Activated CD8-positive, alpha-beta memory T cell treated with anti-CD3 and anti-CD28 coated beads, Interleukin-2, amount 50 U/mL, for 1 hour (primary cell): Measurements from ENCODE around the gene CIRBP.
A peak's percentile ranks its signal among the peaks of the same experiment; 100 is the strongest.
"Not testable (repeated sequence)": the region's sequence is repeated elsewhere in the genome, so short reads cannot be mapped to it uniquely, and the experiment has no call there.

Experiments used
- DNase-seq: peaks from one replicate; pipeline ENCODE4 v3.0.0-alpha.2; 2020; ENCODE audit errors: extremely low read depth

The CIRBP gene

DNA sequence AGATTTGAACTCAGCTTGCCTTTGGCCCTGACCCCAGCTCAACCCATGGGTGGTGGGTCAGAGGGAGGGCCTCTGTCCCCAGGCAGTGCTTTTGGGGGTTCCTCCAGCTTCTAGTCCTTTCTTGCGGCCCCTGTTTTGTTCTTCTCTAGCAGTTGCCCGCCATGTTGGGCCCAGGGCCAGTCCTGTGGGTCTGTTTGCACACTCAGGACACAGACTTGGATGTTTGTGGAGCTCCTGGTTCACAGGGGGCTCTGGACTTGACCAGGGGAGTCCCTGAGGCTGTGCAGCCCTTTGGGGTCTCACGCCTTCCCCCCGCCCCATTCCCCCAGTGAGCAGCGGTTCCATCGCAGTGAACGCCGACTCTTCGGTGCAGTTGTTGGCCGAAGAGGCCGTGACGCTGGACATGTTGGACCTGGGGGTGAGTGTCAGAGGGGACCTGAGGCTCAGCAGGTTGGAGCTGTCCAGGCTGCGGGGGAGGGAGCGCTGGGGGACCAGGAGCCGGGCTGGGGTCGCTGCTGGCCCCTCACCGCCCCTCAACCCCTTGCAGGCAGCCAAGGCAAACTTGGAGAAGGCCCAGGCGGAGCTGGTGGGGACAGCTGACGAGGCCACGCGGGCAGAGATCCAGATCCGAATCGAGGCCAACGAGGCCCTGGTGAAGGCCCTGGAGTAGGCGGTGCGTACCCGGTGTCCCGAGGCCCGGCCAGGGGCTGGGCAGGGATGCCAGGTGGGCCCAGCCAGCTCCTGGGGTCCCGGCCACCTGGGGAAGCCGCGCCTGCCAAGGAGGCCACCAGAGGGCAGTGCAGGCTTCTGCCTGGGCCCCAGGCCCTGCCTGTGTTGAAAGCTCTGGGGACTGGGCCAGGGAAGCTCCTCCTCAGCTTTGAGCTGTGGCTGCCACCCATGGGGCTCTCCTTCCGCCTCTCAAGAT lies 25.1 kb upstream of the CIRBP start:
- DNase-seq = peak; percentile 80

DNA sequence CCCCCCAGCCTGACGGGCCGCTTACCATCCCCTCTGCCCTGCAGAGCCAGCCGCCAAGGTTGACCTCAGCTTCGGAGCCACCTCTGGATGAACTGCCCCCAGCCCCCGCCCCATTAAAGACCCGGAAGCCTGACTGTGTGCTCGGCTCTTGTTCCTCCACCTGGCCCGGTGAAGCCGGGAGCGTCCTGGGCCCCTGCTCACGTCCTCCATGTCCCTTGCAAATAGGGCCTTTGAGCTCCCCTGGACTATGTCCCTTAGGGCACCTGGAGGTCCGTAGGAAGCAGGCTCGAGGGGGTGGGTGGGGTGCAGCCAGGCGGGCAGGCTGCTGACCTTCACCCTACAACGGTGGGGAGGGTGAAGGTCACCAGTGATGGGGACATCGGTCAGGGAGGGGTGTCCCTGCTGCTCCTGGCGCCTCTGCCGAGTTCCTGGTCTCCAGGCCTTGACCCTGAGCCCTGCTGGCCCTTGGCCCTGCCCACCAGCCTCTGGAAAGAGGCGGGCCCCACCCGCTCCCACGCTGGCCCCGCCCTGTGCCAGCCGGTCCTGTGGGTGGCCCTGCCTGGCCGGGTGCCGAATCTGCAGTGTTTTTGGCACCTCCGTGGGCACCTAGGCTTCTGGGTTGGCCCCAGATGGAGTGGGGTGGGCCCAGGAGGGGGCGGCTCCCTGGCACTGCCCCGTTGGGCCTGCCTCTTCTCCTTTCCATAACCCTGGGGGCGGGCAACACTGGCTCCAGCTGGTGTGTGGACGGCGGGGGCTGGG lies 24.3 kb upstream of the CIRBP start:
- DNase-seq = no peak

DNA sequence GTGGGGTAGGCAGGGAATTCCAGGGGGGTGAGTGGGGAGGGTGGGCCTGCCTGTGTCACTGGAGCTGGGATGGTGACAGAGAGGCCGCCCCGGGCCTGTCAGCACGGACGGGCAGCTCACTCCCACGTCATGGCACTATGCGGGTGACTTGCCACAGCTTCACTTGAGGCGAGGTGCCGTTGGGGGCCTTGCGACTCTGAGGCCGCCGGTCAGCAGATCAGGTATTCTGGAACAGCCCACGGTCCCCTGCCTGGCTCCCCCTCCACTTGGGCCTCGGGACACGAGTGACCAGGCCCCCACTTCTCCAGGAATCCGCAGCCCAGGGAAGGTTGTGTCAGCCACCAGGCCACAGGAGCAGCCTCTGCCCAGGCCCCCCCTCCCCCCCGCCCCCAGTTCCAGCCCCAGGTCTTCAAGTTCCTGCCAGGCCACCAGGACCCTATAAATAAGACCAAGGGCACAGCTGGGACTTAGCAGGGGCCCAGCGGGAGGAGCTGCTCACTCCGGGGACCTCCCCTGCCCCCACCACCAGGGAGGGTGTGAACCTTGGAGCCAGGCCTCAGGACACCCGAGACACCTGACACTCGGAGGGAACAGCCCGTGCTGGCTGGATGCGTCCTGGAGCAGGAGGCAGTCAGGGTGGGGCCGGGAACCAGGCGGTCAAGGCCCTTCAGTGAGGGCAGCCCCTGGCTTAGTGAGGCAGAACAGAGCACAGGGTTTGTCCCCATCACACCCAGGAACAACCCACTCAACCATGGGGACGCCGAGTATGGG lies 23.5 kb upstream of the CIRBP start:
- no peak for DNase-seq

DNA sequence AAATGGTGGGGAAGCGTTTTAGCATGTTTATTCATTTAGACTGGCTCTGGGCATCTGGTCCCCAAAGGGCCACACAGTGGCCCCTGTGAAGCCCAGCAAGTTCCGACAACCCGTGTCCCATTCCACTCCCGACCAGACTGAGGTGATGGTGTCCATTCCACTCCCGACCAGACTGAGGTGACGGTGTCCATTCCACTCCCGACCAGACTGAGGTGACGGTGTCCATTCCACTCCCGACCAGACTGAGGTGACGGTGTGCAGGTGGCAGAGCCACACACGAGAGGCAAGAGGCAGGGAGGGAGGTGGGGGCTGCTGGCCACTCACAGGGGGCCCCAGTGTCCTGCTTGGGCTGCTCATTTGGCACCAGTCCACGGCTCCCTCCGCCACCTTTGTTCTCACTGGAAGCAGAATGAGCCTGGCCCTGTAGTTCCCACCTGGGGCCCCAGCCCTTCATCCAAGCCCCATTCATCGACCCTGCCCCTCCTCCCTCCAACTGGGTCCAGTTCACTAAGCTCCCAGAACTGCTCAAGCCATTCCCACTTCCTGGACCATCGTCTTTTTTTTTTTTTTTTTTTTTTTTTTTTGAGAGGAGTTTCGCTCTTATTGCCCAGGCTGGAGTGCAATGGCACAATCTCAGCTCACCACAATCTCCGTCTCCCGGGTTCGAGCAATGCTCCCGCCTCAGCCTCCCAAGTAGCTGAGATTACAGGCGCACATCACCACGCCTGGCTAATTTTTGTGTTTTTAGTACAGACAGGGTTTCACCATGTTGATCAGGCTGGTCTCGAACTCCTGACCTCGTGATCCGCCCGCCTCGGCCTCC lies 22.7 kb upstream of the CIRBP start:
- not testable (repeated sequence) for DNase-seq

DNA sequence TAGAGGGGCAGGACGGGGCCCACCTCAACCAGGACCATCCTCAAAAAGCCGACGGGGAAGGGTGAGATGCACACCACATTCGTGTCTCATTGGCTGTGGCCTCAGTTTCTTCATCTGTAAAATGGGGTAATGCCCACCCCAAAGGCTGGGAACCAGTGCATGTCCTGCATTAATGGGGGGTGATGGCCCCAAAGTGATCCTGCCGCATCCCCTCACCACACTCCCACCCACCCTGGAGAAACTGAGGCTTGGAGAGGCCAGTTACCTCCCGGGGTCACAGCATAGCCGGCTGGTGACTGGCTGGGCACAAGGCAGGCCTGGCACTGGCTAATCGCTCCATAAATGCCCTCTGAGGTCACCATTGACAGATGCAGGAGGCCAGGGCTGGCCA lies 21.4 kb upstream of the CIRBP start:
- no peak for DNase-seq

DNA sequence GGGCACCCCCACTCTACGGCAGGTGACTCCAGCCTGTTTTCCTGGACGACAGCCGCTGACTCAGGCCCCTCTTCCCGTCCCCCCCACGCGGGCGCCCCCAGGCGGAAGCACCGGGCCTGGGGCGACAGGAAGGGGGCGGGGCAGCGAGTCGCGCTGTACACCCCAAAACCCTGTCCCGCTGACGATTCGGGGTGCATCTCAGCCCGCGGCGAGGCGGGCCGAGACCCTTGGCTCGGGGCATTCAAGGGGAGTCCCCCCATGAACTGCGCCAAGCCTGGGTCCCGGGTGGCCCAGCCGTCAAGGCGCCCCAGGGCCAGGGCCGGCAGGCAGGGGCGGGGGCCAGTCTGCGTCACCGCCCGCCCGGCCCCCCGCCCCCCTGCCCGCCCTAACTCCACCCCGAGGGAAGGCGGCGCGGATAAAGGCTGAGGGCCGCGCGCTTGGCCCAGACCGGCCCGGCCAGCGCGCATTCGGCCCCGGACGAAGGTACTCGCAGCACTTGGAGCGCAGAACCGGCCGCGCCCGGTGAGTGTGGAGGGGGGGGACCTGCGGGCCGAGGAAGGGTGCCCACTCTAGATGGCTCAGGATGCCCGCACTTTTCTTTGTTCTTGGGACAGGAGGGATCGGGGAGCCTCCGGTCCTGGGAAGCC lies 20.9 kb upstream of the CIRBP start, which contains the start of gene MIDN:
Gene MIDN (plus strand): TSS at position 445 of the 647 bp plus-strand sequence. CDS start 1,714 bp downstream, outside the sequence.
- no peak for DNase-seq

DNA sequence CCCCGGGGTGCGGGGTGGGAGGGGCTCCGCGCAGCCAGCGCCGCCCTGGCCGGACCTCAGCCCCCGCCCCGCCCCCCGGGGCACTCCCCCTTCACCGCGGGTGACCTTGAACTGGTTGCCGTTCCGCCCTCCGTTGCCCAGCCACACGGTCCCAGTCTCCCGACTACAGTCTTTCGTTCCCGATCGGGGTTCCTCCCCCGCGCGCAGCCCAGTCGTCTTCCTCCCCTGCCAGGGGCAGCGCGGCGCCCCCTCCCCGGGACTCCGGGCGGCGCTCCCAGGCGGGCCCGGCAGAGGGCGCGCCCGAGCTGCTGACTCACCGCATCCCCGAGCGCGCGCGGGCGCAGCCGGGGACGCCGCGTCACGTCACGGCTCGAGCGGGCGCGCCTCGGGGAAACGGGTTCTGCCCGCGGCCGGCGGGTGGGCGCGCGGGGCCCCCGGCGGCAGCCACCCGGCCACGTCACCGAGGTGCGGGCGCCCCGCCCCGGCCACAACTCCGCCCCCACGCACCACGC lies 20.3 kb upstream of the CIRBP start:
- no peak for DNase-seq

DNA sequence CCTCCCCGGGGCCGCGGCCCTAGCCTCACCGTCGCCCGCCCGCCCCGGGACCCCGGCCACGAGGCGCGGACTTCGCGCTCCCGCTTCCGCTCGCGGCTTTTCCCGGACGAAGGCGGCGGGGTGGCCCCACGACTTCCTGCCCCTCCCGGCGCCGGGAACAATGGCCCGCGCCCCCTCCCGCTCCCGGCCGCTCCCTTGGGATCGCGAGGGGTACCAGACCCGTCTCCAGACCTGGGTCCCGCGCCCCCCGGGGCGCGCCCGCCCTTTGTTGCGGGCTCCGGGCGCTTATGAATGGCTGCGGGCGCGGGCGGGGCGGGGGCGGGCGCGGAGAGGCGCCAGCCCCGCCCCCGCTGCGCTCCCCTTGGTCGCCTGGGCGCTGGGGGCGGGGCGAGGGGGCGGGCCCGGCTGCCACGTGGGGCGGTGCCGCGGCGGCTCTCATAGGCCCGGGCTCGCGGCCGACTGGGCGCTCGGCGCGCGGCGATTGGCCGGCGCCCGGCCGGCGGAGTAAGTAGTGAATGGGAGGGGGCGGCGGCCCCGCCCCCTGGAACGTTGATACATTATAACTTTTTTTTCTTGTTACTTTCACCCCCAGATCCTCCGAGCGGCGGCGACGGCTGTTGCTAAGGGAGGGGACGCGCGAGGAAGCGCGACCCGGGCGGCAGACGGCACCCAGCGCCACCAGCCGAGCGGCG lies 19.7 kb upstream of the CIRBP start:
- no peak for DNase-seq

DNA sequence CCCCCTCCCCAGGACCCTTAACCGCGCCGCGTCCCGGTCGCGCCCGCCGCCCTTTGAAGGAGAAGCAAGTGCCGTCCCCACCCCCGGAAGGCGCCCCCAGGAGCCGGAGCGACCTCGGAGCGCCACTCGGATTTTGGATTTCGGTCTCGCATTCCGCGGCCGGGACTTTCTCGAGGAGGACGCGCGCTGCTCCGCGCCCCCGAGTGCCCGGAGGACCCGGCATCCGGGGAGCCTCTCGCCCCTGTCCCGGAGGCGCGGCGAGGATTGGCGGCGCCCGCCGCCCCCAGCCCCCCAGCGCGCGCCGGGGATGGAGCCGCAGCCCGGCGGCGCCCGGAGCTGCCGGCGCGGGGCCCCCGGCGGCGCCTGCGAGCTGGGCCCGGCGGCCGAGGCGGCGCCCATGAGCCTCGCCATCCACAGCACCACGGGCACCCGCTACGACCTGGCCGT lies 19.1 kb upstream of the CIRBP start:
- no peak for DNase-seq

DNA sequence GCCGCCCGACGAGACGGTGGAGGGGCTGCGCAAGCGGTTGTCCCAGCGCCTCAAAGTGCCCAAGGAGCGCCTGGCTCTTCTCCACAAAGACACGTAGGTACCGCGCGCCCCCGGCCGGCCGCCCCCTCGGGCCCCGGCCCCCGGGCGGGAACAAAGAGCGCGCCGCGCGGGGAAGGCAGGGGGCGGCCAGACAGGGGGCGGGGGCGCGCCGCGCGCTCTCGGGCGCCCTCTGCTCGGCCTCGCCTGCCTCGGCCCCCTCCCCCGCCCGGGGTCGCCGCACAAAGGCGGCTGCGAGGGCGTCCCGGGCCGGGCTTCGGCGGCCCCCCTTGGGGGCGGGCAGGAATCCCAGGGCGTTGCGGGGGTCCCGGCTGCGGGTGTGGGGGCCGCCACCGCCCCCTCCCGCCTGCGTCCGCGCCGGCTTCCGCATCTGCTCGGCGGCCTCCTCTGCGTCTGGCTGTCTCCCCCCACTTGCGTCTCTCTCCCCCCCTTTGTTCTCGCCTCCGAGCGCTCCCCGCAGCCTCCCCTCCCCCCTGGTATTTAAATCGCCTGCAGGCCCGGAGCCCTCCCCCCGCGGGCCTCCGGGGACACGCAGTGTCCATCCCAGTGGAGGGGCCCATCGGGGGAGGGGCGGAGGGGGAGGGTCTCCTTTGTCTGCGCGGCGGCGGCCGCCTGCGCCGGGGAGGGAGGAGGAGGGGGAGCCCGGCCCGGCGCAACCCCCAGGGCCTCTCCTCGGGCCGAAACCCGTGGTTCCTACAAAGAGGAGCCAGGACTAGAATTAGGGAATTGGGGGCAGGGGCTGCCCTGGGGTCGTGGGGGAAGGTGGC lies 18.5 kb upstream of the CIRBP start:
- DNase-seq = no peak

DNA sequence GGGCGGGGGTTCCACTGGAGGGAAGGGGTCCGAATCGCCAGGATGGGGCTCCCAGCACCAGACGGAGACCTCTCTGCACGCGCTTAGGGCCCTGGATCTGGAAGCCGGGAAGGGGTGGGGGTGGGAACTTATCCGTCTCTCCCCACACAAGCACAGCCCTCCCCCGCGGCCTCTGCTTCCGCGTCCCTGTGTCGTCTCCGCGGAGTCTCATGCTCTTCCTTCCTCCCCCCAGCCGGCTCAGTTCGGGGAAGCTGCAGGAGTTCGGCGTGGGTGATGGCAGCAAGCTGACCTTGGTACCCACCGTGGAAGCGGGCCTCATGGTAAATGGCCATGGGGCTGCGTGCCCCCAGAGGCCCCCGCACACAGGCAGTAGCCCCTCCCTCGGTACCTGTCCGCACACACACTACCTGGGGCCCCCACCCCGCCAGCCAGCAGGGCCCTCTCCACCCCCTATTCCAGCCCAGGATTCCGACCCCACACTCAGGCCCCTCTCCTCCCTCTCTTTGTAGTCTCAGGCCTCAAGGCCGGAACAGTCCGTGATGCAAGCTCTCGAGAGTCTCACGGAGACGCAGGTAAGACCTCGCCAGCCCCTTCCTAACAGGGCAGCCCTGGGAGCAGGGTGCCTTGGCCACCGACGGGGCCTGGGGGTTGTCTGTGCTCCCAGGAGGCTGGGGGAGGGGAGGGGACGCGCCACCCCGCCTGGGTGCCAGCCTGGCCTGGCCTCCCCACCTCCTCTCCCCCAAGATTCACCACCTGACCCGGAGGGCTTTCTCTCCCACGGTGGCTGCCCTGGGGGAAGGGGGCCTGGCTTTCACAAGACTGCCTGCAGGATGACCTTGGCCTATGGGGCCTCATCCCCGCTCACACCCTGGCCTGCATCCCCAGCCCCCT lies 17.6 kb upstream of the CIRBP start:
- no peak for DNase-seq

DNA sequence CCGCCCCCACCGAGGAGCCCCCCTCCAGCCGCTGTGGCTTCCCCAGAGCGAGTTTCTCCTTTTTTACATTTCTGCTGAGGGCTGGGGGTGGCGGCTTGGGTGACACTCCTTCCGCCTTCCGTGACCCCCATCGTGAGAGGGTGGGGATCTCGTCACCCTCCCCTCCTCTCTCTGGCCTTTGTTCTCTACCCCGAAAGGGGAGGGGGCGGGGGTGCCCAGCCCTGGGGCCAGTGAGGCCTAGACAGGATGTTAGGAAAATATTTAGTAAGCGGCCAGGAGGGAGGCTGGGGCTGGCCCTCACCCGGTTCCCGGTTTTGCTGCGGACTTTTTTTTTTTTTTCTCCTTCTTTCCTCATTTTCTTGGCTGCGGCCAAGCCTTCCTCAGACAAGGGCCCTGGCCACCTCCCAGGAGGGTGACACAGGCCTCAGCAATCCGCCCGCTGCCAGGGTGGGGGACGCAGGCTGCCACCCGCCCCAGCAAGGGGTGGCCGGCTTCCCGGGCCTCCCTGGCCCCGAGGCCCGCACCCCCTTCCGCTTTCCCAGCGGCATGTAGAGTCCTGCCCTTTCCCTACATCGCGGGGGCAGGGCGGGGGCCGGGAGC lies 16.8 kb upstream of the CIRBP start:
- DNase-seq = no peak

DNA sequence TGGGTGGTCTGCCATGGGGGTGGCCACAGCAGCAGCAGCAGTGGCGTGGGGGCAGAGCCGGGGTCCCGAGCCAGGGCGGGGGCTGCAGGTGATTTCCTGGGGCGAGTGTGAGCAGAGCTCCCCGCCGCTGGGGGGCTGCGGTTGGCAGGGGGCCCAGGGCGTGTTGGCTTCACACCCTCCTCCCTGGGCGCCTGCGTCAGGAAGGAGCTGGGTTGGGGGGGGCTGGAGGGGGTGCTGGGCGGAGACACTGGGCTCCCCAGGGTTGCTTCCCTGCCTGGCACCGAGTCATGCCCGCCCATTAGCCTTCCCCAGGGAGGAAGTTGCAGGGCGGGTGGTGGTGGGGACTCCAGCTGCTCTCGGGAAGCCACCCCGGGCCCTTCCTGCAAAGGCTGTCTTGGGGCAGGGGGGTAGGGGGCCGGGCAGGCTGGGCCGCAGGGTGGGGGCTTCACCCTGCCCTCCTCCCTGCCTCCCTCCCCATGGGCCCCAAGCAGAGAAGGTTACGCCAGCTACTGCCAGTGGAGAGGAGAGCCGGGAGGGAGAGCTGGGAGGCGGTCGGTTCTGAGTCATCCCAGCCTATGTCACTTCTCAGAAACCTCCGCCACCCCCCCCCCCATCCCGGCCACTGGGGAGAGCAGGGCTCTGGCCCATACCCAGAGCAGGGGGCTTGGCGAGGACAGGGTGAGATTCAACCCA lies 16.2 kb upstream of the CIRBP start:
- DNase-seq = no peak

DNA sequence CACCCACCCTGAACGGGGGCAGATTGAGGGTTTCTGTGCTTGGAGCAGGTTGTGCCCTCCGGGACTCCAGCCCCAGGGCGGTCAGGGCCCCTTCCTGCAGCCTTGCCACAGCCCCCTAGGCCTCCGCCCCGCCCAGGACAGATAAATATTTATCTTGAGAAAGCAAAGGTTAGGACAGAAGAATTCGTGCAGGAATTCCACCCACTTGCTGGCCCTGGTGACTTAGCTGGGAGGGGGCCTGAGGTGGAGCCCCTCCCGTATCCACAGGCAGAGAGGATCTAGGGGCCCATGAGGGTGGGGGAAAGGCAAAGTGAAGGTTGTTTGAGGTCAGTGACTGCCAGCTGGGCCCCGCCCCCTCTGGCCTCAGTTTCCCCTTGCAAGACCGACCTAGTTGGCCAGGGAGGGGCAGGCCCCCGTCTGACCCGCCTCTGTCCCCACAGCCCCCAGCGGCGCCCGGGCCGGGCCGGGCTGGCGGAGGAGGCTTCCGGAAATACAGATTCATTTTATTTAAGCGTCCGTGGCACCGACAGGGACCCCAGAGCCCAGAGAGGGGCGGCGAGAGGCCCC lies 15.5 kb upstream of the CIRBP start:
- no peak for DNase-seq

DNA sequence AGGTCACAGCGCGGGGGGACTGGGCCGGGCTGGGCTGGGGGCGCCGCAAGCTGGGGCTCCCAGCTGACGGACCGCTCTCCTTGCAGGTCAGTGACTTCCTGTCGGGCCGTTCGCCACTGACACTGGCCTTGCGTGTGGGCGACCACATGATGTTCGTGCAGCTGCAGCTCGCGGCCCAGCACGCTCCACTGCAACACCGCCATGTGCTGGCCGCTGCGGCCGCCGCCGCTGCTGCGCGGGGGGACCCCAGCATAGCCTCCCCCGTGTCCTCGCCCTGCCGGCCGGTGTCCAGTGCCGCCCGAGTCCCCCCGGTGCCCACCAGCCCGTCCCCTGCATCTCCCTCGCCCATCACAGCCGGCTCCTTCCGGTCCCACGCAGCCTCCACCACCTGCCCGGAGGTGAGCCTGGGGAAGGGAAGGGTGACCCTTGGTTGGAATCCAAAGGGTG lies 15.0 kb upstream of the CIRBP start:
- no peak for DNase-seq

DNA sequence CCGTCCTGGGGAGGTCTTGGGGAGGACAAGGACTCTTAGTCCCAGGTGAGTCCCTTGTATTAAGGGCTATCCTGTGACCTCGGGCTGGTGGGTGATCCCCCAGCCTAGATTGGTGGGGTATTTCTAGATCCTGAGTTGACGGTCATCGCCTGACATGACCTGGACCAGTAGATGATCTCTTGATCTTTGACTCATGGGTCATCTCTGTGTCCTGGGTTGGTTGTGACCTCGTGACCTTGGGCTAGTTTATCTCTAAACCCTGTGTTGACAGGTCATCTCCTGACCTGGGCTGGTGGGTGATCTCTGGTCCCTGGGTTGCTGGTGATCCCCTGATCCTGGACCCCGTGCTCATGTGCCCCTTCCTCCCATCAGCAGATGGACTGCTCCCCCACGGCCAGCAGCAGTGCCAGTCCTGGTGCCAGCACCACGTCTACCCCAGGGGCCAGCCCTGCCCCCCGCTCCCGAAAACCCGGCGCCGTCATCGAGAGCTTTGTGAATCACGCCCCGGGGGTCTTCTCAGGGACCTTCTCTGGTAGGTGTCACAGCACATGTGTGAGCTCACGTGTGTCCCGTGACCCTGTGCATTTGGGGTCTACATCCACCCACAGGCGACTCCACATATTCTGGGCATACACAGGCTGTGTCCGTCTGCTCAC lies 14.5 kb upstream of the CIRBP start:
- DNase-seq = no peak
